Keratinocyte (primary cell): ENCODE results near the gene WNT1. TPM values are rescaled to one million over a fixed set of nuclear protein-coding genes. Genes with fewer than 3 reads are reported as not detected.

Source experiments
- DNase-seq: peaks from one replicate; pipeline ENCODE4 v3.0.0-alpha.2; 2011; ENCODE audit warnings: low read depth, missing footprints, low spot score
- FAIRE-seq: peaks from 2 replicates; lab custom pipeline; 2011; peaks lifted over from hg19 to GRCh38; lab: Jason Lieb, UNC
- H2AFZ ChIP-seq: 2 replicates; pipeline ENCODE4 v1.6.0; 2012; ENCODE audit warnings: low read length, control low read depth, inconsistent platforms; ENCODE audit not compliant: control insufficient read depth
- H3K27ac ChIP-seq: 2 replicates; pipeline ENCODE4 v1.5.1; 2011; ENCODE audit warnings: low read length; ENCODE audit not compliant: control insufficient read depth, insufficient read depth
- H3K27me3 ChIP-seq: 3 replicates; pipeline ENCODE4 v1.6.0; 2011; ENCODE audit warnings: low read length; ENCODE audit not compliant: control insufficient read depth, insufficient read depth; ENCODE audit errors: extremely low read depth
- H3K36me3 ChIP-seq, 2 experiments: 2 replicates in 1 of 2; 3 replicates in 1 of 2; pipeline ENCODE4 v1.5.1; 2011; ENCODE audit warnings: low read length in 2 of 2, mild to moderate bottlenecking in 1 of 2; ENCODE audit not compliant: control insufficient read depth in 2 of 2, insufficient read depth in 2 of 2; ENCODE audit errors: extremely low read depth in 1 of 2
- H3K4me1 ChIP-seq: 3 replicates; pipeline ENCODE4 v1.5.1; 2011; ENCODE audit warnings: low read length; ENCODE audit not compliant: control insufficient read depth, insufficient read depth; ENCODE audit errors: extremely low read depth
- H3K4me2 ChIP-seq: 3 replicates; pipeline ENCODE4 v1.6.0; 2011; ENCODE audit warnings: low read depth, low read length; ENCODE audit not compliant: control insufficient read depth, insufficient read depth; ENCODE audit errors: extremely low read depth
- H3K4me3 ChIP-seq, 3 experiments: fragments of 200-600 bp in 1 of 3; sonication (generic) in 1 of 3; 2 replicates in 2 of 3; 3 replicates in 1 of 3; pipeline ENCODE4 v1.5.1; 2011 to 2016; ENCODE audit warnings: low read length in 3 of 3, mild to moderate bottlenecking in 3 of 3, control low read depth in 2 of 3, inconsistent platforms in 1 of 3, low read depth in 1 of 3, mixed read lengths in 1 of 3, mixed run types in 1 of 3, moderate library complexity in 1 of 3; ENCODE audit not compliant: control insufficient read depth in 2 of 3, insufficient read depth in 2 of 3; ENCODE audit errors: extremely low read depth in 1 of 3
- H3K79me2 ChIP-seq: 2 replicates; pipeline ENCODE4 v1.6.0; 2012; ENCODE audit warnings: low read length; ENCODE audit not compliant: control insufficient read depth, insufficient read depth
- H3K9ac ChIP-seq: 3 replicates; pipeline ENCODE4 v1.6.0; 2011; ENCODE audit warnings: low read length; ENCODE audit not compliant: control insufficient read depth, insufficient read depth; ENCODE audit errors: extremely low read depth
- H3K9me1 ChIP-seq: 3 replicates; pipeline ENCODE4 v1.6.0; 2011; ENCODE audit warnings: low read length; ENCODE audit not compliant: control insufficient read depth, insufficient read depth; ENCODE audit errors: extremely low read depth
- H3K9me3 ChIP-seq: 2 replicates; pipeline ENCODE4 v1.5.1; 2012; ENCODE audit warnings: low read depth, low read length; ENCODE audit not compliant: control insufficient read depth
- H4K20me1 ChIP-seq: 3 replicates; pipeline ENCODE4 v1.6.0; 2011; ENCODE audit warnings: low read length; ENCODE audit not compliant: control insufficient read depth, insufficient read depth; ENCODE audit errors: extremely low read depth
- CTCF ChIP-seq, 3 experiments: IDR thresholded peaks in 1 of 3; conservative IDR thresholded peaks in 1 of 3; optimal IDR thresholded peaks in 1 of 3; 2 replicates in 2 of 3; 3 replicates in 1 of 3; pipeline versions ENCODE3 to v1.5.1; 2011; ENCODE audit warnings: low read length in 3 of 3, mild to moderate bottlenecking in 3 of 3, moderate library complexity in 2 of 3, control low read depth in 1 of 3, inconsistent platforms in 1 of 3; ENCODE audit not compliant: insufficient read depth in 2 of 3; ENCODE audit errors: extremely low read depth in 1 of 3
- EZH2 ChIP-seq: IDR thresholded peaks from one replicate; pipeline ENCODE4 v1.6.1; 2012; ENCODE audit warnings: inconsistent platforms, mild to moderate bottlenecking, low read length, moderate library complexity
- dilution Hi-C: fragments of 300-500 bp; cut with MboI; formaldehyde crosslinking; loops from one replicate; pipeline ENCODE4 v1.7.0; 2020; ENCODE audit warnings: low sequenced_read_pairs; ENCODE audit not compliant: extremely low pct_ligation_motif_present
- polyA plus RNA-seq, 5 experiments: library from polyadenylated mRNA; depleted of rRNA in 3 of 5; stranded (reverse) in 3 of 5; stranded (forward) in 1 of 5; unstranded in 1 of 5; fragments of >200 nt; gene quantifications; 1 replicate in 1 of 5; 2 replicates in 3 of 5; 3 replicates in 1 of 5; pipeline versions ENCODE4 v1.2.1 to v1.2.3, GENCODE V29; 2011 to 2012; ENCODE audit warnings: missing spikeins in 2 of 5, low read depth in 1 of 5, low replicate concordance in 1 of 5

The WNT1 gene
- polyA plus RNA-seq, 1 donor (not counting 4 experiments of a cell fraction or from before 2014, with no cell fraction given): not detected

DNA sequence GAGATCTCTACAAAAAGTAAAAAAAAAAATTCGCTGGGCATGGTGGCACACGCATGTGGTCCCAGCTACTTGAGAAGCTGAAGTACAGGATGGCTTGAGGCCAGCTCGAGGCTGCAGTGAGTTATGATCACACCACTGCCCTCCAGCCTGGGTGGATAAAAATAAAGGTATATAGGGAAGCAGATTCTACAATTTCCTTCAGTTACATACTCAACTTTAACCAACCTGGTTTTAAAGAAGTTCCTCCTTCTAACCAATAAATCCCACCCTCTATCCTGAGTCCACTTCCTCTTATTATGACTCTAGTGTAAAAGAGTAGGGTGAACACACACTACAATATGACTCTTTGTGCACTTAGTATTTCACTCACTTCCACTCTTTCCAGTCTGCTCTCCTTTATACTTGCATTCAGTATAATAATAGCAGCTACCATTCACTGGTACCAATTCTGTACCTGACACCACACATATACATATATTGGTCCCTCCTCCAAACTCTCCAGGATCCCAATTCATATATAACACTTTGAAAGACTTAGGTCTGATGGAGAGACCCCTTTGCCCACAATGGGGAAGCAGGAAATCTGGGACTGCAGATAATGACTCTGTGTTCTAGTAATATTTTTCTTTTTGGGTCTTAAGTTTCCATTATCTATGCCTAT lies 23.2 kb upstream of the WNT1 start:
- TF ChIP-seq EZH2 (no peak), CTCF (optimal IDR thresholded peaks at IDR 0.05 in 1 of 3, IDR thresholded peaks at IDR 0.05 in 1 of 3, conservative IDR thresholded peaks at IDR 0.05 in 1 of 3; ENCODE audit: extremely low read depth in 1 of 3, insufficient read depth in 2 of 3, low read length in 3 of 3) (no peak)
- no peaks in the 10 kb centered on the region for H3K9me1 ChIP-seq
- peaks cover 16 to 25% of the 10 kb centered on the region in 2 experiments for H3K36me3 ChIP-seq
- H3K9ac ChIP-seq: no peak overlapping the region
- H3K4me2 ChIP-seq: no peak overlapping the region
- FAIRE-seq (no peak), DNase-seq (no peak)
- dilution Hi-C loops: no loop called here
- H3K27ac ChIP-seq: no peak overlapping the region
- H3K79me2 ChIP-seq: peaks cover 69% of the 10 kb centered on the region
- no peaks in the 10 kb centered on the region for H3K27me3 ChIP-seq
- H3K9me3 ChIP-seq: no peaks in the 10 kb centered on the region
- H3K4me3 ChIP-seq: no peak overlapping the region
- peaks cover 12% of the 10 kb centered on the region for H3K4me1 ChIP-seq
- H2AFZ ChIP-seq: no peak overlapping the region
- peaks cover 9% of the 10 kb centered on the region for H4K20me1 ChIP-seq

DNA sequence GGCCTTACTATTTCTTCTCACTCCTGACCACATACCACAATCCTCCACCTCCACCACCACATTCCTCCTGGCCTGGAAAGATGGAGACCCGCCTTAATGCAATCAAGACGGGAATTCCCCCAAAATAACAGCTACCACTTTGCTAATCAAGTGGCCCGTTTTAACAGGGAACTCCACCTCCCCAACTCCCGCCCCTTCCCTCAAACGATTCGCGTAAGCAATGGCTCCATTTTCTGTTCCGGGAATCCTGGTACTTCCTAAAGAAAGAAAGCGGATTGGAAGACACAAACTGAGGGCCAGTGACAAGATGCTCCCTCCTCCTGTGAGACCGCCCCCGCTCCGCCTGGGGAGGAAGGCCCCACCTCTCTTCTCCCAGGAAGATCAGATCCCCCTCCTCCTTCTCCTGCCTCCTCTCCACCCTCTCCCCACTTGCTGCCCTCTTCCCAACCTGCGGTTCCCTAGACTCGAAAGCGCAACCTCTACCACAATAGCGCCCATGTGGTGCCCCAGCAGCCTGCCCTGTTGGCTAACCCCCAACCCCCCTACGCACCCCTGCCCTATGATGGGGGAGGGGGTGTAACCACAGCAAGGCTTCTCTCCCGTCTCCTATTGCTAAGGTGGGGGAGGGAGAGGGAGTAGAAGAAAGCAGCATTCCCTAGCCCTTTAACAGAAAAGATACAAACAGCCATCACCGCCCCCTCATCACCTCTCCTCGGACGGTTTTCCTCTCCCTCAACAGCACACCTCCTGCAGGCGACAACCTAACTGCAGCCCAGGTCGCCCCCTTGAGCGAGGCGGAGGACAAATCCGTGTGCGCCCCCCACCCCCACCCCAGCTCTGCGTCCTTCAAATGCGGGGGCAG lies 21.6 kb upstream of the WNT1 start:
- dilution Hi-C loops: no loop called here
- TF ChIP-seq EZH2: no peak
- TF ChIP-seq CTCF (optimal IDR thresholded peaks at IDR 0.05 in 1 of 3, IDR thresholded peaks at IDR 0.05 in 1 of 3, conservative IDR thresholded peaks at IDR 0.05 in 1 of 3; ENCODE audit: extremely low read depth in 1 of 3, insufficient read depth in 2 of 3, low read length in 3 of 3): peak in 1 of 3 experiments; percentile 11
- H2AFZ ChIP-seq: peak overlapping the region; percentile 74
- no peaks in the 10 kb centered on the region for H3K9me3 ChIP-seq
- H3K79me2 ChIP-seq: peaks cover 55% of the 10 kb centered on the region
- H3K27ac ChIP-seq: peak overlapping the region; percentile 63
- H3K9ac ChIP-seq: peak overlapping the region; percentile 87
- peak overlapping the region; percentile 73 for H3K4me2 ChIP-seq
- peak; percentile 46 for FAIRE-seq
- peaks cover 16 to 25% of the 10 kb centered on the region in 2 experiments for H3K36me3 ChIP-seq
- H4K20me1 ChIP-seq: peaks cover 9% of the 10 kb centered on the region
- peaks cover 12% of the 10 kb centered on the region for H3K4me1 ChIP-seq
- DNase-seq: peak; percentile 73
- no peaks in the 10 kb centered on the region for H3K9me1 ChIP-seq
- peak overlapping the region; percentile 82 to 95 (median 87) for H3K4me3 ChIP-seq
- H3K27me3 ChIP-seq: no peaks in the 10 kb centered on the region
